Measurements from ENCODE around the gene ADISSP.
"Not testable (repeated sequence)": the region's sequence is repeated elsewhere in the genome, so short reads cannot be mapped to it uniquely, and the experiment has no call there.

Gene ADISSP

DNA sequence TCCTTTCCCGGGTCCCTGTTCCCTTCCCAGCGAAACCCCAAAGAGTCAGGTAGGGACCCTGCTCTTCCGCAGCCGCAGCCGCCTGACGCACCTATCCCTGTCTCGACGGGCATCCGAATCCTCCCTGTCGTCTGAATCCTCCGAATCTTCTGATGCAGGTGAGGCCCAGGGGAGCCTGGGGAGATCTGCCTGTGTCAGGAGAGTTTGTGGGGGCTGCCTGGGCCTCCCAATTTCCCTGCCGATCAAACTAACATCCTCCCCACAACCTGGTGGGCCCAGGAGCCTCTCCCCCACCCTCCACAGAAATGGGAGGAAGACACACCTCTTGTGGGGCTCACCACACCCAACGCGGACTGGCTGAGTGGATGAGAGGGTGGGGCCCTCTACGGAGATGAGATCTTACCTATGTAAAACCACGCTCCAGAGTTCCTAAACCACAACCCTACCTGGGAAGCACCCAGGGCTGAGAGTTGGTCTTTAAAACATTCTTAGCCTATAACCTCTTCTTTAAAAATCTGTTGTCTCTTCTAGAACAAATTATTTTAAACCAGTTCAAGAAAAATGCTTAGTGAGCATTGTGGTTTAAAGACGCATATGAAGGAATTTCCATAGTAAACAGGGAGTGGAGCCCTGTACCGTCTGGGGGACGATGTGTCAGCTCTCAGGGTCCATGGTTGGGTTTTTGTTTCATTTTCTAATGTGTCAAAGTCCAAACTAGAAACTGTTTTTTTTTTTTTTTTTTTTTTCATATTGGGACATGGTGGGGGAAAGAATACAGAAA is 30.2 kb upstream of the ADISSP start:
- DNase-seq = no peak

DNA sequence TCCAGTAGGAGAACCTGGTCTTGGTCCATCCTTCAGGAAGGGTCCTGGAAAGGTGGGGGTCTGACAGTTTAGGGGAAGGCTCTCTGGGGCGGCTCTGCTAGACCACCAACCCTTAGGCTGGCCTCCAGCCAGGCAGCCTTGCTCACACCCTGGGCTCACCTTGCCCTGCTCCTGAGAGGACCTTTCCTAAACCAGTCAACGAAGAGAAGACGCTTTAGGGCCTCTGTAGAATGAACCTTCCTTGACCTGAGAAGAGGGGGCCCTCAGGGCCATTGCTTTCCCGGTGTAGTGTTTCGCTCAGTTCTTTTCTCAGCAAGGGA is 29.6 kb upstream of the ADISSP start:
- no peak for DNase-seq

DNA sequence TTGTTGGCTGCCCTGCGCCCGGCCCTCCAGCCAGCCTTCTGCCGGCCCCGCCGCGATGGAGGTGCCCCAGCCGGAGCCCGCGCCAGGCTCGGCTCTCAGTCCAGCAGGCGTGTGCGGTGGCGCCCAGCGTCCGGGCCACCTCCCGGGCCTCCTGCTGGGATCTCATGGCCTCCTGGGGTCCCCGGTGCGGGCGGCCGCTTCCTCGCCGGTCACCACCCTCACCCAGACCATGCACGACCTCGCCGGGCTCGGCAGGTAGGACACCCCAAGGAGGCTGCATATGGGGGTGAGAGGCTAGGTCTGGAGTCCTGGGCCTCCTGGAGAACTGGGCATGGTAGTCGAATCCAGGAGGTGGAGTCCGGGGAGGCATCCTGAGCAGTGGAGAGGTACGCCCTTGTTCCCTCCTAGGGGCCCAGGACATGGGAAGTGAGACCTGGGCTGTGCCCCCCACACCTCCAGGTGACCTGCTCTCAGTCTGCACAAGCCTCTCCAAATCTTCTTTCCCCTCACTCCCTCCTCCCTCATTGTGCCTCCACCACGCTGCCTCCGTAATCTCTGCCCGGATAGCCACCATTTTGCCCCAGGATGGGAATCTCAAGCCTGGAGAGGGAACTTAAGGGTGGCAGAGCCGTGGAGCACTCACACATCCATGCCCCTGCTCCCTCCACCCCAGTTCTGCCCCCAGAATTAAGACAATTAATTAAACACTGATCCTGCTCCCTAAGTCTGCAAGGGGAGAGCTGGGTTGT is 29.1 kb upstream of the ADISSP start:
- no peak for DNase-seq

DNA sequence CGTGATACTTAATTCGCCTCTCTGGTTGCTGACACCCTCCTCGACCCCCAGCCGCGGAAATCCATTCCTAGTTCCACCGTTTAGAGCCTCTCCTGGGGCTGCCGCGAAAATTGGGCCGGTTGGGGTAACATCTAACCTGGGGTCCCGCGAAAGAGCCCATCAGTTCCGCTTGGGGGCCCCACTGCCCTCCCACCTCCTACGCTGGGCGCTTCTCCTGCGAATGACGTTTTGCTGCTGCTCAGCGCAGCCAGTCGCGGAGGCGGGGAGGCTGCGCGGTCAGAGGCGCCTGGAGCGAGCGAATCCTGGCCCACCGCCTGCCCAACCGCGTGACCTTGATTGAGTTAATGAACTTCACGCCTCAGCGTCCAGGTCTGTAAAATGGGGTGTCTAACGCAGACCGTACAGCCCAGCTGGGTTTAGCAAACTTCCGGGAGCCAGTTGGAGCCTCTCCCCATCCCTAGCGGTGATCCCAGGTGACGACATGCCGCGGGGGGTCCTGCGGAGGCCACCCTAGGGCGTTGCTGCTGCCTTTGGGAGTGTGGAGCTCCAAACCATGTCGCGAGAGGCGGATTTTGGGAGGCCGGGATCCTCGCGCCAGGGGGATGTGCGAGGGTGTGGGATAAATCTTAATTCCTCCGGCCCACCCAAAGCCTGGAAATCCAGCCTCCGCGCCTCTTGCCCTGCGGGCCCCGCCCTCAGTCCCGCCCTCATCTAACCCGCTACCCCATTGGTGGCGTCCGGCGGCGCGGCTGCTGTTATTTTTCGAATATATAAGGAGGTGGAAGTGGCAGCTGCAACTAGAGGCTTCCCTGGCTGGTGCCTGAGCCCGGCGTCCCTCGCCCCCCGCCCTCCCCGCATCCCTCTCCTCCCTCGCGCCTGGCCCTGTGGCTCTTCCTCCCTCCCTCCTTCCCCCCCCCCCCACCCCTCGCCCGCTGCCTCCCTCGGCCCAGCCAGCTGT is 28.2 kb upstream of the ADISSP start, which contains the start of gene CDC25B:
Gene CDC25B (plus strand): TSS at position 800 of the 958 bp plus-strand sequence. CDS start 222 bp downstream, outside the sequence.
- DNase-seq = peak; percentile 96

DNA sequence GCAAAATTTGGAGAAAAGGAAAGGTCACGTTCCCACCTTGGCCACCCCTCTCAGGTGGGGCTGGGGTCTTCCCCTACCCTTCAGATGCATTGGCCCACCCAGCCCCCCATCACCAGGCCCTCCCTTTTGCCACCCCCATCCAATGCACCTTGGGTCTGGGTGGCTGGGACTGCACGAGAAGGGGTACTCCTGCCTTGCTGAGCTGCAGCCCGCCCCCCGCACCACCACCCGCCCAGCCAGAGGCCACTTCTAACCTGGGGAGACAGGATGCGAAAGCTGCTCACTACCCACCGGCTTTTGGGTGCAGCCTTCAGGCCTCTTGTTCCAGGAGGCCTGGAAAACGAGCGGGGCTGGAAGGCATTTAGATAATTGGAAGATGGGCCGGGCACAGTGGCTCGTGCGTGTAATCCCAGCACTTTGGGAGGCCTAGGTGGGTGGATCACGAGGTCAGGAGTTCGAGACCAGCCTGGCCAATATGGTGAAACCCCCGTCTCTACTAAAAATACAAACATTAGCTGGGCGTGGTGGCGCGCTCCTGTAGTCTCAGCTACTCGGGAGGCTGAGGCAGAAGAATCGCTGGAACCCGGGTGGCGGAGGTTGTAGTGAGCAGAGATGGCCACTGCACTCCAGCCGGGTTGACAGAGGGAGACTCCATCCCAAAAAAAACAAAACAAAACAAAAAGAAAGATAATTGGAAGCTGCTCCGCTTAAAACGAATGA is 27.3 kb upstream of the ADISSP start:
- DNase-seq = no peak

DNA sequence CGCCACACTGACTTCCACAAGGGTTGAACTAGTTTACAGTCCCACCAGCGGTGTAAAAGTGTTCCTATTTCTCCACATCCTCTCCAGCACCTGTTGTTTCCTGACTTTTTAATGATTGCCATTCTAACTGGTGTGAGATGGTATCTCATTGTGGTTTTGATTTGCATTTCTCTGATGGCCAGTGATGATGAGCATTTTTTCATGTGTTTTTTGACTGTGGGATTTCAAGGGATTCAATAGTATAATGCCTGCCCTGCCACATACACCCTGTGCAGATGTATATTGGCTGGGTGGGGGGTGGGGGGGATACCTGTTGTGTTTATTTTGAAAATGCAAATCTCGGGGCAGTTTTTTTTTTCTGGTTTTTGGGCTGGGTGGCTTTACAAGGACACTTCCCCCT is 26.6 kb upstream of the ADISSP start:
- DNase-seq = not testable (repeated sequence)

DNA sequence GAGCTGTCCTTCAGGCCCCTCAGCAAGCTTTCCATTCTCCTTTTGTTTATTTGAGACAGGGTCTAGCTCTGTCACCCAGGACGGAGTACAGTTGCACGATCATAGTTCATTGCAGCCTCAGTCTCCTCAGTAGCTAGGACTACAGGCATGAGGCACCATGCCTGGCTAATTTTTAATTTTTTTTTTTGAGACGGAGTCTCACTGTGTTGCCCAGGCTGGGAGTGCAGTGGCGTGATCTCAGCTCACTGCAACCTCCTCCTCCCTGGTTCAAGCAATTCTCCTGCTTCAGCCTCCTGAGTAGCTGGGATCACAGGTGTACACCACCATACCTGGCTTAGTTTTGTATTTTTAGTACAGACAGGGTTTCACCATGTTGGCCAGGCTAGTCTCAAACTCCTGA is 21.6 kb upstream of the ADISSP start:
- not testable (repeated sequence) for DNase-seq

DNA sequence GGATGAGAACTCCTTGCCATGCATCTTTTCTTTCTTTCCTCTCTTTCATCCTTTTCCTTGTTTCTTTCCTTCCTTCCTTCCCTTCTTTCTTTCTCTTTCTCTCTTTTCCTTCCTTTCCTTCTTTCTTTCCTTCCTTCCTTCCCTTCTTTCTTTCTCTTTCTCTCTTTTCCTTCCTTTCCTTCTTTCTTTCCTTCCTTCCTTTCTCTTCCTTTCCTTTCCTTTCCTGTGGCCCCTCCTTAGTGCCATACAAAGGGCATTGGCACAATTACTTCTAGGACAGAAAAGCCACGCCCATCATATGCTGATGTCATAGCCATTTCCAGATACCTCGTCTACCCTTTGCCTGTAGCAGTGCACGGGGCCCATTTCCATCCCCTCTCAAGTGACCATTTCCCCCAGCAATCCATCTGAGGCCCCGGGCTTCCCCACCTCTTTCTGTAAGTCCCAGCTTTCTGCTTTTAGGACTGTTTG is 21.2 kb upstream of the ADISSP start:
- no peak for DNase-seq

DNA sequence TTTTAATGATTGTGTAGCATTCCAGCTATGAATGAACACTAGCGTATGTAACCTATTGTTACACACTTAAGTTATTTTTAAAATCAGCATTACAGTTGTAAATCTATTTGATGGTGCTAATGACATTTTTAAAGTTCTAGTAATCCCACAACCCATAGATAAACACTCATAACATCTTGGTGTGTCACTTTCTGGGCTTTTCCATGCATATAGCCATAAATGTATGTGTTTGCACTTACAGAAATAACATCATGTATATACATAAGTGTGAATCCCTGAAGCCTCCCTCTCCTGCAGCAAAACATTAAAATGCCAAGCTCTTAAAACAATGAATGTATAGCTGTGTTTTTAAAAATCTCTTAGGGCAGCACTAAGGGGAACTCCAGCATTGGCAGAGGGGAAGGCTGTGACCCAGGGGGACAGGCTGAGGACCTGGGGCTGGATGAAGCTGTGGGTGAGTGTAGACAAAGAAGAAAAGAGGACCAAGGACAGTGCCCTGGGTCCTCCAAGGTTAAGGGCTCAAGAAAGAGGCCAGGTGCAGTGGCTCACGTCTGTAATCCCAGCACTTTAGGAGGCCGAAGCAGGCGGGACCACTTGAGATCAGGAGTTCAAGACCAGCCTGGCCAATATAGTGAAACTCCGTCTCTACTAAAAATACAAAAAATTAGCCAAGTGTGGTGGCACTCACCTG is 19.9 kb upstream of the ADISSP start:
- no peak for DNase-seq

DNA sequence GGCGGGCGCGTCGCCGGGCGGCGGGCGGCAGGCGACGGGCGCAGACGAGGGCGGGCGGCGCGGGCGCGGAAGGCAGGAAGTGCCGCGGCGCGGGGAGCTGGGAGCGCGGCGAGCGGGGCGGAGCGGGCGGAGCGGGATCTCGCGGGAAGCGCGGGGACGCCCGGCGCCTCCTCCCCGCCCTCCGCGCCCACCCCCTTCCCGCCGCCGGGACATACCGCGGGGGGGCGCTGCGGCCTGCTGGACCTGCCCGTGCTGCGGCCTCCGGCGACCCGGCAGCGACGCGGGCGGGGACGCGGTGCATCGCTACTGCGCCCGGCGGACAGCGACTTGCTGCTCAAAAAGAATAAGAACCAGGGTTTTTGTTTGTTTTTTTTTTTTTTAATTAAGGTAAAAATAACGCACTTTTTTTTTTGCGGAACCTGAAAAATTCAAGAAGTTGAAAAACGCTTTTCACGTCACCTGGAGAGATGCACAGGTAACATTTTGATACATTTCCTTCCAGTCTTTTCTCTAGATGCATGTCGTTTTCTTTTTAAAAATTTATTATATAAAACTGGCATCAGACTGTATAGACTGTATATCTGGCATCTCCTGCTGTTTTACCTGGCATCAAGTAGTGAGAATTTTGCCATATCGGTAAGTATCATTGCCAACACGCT is 19.2 kb upstream of the ADISSP start, which contains the start of gene CENPB:
Gene CENPB (minus strand): TSS at position 76 of the 659 bp plus-strand sequence. CDS start 257 bp downstream, outside the sequence.
- peak; percentile 92 for DNase-seq

DNA sequence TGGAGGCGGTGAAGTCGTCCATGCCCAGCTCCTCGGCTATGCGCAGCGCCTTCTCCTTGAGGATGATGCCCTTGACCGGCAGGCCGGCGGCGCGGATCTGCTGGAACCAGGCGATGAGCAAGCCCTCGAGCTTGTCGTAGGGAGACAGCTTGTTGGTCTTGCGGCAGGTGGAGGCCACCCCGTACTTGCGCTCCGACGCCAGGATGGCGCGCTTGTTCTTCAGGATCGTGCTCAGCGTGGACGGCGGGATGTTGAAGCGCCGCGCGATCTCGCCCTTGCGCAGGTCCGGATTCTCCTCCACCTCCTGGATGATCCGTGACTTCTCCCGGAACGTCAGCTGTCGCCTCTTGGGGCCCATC is 18.6 kb upstream of the ADISSP start:
- DNase-seq = no peak

DNA sequence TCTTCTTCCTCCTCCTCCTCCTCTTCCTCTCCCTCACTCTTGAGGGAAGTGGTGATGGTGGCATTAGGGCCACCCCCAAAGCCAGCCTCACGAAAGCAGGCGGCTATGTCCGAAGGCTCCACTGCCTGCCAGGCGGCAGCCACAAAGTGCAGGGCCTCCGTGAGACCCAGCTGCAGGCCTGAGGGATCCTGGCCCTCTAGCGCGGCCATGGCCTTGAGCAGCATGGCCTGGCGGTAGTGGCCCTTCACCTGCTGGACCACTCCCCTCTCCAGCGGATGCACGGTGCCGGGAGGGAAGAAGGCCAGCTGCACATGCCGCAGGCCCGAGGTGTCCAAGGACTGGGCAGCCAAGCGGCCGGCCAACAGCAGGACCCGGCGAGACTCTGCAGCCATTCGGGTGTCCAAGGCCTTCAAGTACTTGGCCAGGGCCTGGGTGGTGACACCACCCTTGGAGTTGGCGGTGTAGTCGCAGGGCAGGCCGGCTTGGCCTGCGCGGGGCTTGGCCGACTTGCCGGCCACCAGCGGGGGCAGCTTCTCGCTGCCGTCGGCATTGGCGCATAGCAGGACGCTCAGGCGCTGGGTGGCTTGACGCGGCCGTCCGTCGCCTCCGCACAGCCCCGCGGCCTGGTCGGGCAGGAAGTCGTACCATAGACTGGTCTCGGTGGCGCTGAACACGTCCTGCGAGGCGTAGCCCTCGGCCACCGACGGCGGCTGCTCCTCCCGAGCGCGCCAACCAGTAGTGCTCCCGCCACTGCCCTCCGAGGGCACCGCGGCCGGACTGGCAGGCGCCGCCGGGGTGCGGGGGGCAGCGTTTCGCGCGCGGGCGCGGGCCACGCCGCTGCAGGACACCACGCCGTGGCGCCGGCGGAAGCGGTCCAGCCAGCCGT is 17.9 kb upstream of the ADISSP start:
- DNase-seq = no peak

DNA sequence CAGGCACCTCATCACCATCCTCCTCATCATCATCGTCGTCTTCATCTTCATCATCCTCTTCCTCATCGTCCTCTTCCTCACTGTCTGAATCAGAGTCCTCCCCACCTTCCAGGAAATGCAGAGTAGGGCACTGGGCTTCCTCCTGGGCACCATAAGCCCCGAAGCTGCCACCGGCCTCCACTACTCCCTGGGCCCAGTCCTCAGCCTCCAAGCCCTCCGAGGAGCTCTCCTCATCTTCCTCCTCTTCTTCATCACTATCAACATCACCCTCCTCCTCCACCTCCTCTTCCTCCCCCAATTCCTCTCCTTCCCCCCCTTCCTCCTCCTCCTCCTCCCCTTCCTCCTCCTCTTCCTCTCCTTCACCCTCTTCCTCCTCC is 17.3 kb upstream of the ADISSP start:
- DNase-seq = no peak

DNA sequence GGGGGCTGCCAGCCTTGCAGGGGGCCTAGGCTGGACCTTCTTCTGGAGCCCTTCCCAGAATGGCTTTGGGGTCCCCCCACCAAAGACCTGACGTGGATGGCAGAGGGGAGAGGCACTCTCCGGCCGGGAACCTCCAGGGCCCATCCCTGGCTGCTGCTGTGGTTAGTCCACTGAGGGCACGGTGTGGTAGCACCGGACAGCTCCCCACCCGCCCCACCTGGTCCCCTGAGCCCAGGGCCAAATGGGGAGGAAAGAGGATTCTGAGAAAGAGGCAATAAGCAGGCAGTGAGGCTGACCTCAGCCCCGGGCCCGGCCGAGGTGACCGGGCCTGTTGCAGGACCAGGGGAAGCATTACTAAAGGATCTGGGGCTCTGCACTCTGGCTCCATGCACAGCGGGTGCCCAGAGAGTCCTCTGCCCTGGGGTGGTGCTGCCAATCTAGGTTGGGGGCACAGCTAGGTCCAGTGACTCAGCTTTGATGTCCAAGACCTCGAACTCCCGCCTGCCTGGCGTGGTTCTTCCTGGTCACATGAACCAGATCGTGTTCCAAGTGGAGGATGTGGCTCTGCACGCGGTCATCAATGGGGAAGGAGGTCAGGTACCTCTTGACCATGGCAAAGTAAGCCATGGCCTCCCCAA is 16.8 kb upstream of the ADISSP start:
- DNase-seq = no peak

DNA sequence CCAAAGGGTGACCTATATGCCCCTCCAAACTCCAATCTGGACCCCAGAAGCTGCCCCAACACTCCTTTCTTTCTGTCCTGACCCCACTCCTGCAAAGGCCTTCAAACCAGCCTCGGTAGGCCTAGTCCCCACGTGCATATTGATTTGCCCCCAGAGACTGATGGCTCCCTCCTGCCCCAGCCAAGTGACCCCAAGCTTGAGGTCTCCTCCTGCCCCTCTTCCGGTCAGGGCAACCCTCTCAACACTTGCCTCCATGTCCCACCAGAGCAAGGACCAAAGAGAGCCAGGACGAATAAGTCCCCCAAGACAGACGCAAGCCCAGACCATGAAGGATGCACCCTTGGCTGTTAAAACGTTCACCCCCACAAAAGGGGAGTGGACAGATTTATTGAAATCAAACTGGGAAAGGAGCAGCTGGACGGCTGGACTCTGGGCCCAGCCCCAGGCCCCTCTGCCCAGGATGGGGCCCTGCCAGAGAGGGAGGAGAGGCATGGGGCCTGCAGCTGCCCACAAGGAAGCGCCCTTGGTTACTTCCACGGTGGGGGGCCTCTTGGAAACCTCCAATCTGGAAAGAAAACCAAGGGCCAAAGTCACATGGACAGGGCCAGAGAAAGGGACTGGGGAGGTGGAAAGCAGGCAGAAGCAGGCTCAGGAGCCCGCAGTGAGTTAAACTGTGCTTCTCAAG is 16.1 kb upstream of the ADISSP start:
- no peak for DNase-seq

DNA sequence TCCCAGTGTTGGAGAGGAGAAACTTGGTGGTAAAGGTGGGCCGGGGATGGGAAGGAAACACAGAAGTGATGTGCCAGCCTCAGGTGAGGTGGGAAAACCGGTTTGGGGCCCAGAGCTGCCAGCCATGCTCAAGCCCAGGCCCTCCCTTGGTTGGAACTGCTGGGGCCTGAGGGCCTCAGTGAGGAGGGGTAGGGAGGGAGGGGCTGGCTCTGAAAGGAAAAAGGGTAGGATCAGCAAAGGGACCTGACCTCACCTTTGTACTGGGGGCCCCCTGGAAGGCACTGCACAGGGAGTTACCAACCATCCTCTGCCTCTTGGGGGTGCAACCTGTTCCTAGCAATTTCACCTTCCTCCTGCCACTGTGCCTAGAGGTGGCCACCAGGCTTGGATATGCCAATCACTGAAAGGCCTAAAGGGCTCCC is 15.5 kb upstream of the ADISSP start:
- no peak for DNase-seq

DNA sequence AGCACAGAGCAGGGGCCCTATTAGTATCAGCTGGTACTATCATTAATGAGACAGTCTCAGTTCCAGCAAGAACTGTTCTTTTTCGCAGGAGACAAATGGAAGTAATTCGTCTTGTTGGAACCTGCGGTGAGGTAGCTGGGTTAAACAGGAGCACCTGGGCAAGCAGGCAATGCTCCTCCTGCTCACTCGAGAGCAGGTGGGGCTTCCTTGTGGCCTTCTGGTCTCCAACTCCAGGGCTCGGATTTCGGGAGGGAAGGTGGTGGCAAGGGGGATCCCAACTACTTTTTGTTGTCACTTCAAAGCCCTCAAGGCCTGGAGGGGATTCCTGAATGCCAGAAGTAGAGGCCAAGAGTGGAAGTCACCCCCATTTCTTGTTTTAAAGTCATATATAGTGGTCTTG is 15.0 kb upstream of the ADISSP start:
- DNase-seq = no peak

DNA sequence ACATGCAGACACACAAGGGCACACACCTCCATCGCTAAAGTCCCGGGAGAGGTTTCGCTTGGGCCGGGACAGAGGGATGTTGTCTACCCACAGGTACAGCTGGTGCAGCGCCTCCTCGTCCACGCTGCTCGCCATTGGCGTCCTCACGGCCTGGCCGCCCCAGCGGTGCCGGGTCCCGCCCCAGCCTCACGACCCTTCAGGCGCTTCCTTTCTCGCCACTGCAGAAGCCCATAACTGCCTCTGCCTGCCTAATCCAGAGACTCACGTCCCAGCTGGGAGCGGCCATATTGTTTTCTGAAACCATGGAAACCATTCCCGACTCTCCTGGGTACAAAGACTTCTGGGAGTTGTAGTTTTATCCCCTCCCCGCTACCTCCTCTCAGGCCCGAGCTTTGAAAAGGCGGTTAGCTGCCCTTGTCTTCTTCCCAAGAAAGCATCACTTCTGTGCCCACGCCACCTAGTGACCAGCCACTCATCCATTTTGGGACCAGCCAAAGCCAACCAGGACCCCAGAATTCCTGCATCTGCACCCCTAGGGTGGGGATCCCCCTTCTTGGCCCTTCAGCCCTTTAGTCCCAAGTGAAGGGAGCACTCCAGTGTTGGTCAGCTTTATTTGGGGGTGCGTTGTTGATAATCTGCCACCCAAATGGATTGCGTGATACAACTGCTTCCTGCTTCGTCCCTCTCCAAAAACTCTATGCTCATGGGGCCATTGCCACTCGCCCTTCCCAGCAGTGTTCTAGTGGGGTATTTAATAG is 13.8 kb upstream of the ADISSP start, which contains the start of gene SPEF1:
Gene SPEF1 (minus strand): TSS at position 296 of the 758 bp plus-strand sequence. CDS start 161 bp downstream, at position 135.
- peak; percentile 90 for DNase-seq

All from left hindlimb (tissue), 1 donor.